ENCODE measurements around the gene LPAR5. TPM values are rescaled to one million over a fixed set of nuclear protein-coding genes. Genes with fewer than 3 reads are reported as not detected.

Gene LPAR5
- total RNA-seq, 1 experiment from 2014 or later: 0.20 TPM

DNA sequence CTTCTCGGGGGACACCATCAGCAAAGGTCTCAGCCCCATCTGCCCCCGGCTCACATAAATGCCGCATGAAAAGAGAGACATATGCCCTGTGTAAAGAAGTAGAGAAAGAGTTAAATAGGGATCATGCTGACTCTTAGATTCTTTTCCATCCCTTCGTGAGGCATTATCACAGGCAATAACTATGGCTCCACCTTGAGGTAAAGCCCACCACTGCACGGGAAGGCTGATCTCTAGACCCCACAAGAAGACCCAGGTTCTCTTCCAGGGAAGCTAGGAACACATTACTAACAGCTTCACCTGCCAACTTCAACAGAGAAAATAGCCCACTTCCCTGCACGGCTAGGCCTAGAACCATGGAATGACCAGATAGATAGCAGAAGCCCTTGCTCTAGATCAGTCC is 53.6 kb downstream of the LPAR5 start:
- Mint-ChIP-seq H3K9me3 (no peaks in the 10 kb centered on the region), H3K27me3 (ENCODE audit: low read depth) (no peaks in the 10 kb centered on the region), H3K27ac (no peak overlapping the region; the same call in 1 of the 2 replicates), H3K4me1 (no peaks in the 10 kb centered on the region), H3K4me3 (no peak overlapping the region), H3K36me3 (peaks cover 72% of the 10 kb centered on the region)
- CTCF ChIA-PET: interaction anchor here (1.2 to 2.4 kb wide), 2 partner anchors 12 to 14 kb away, joined by 5 to 11 read pairs; partner anchors contain the start of gene NOP2
- POLR2A ChIA-PET: interaction anchor here (1.2 kb wide), 1 partner anchor 31 kb away, joined by 3 read pairs; no protein-coding TSS in a partner anchor
- peak; percentile 29 for DNase-seq (ENCODE audit: low spot score)
- TF ChIP-seq, protein P1, sequence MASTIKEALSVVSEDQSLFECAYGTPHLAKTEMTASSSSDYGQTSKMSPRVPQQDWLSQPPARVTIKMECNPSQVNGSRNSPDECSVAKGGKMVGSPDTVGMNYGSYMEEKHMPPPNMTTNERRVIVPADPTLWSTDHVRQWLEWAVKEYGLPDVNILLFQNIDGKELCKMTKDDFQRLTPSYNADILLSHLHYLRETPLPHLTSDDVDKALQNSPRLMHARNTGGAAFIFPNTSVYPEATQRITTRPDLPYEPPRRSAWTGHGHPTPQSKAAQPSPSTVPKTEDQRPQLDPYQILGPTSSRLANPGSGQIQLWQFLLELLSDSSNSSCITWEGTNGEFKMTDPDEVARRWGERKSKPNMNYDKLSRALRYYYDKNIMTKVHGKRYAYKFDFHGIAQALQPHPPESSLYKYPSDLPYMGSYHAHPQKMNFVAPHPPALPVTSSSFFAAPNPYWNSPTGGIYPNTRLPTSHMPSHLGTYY (CRISPR knock-in tag; IDR thresholded peaks at IDR 0.05): no peak
- TF ChIP-seq, protein P2, sequence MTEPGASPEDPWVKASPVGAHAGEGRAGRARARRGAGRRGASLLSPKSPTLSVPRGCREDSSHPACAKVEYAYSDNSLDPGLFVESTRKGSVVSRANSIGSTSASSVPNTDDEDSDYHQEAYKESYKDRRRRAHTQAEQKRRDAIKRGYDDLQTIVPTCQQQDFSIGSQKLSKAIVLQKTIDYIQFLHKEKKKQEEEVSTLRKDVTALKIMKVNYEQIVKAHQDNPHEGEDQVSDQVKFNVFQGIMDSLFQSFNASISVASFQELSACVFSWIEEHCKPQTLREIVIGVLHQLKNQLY (CRISPR knock-in tag; IDR thresholded peaks at IDR 0.05): no peak
- TF ChIP-seq ZNF263 (CRISPR knock-in tag; IDR thresholded peaks at IDR 0.05; ENCODE audit: low read depth): no peak
- TF ChIP-seq, protein P3, sequence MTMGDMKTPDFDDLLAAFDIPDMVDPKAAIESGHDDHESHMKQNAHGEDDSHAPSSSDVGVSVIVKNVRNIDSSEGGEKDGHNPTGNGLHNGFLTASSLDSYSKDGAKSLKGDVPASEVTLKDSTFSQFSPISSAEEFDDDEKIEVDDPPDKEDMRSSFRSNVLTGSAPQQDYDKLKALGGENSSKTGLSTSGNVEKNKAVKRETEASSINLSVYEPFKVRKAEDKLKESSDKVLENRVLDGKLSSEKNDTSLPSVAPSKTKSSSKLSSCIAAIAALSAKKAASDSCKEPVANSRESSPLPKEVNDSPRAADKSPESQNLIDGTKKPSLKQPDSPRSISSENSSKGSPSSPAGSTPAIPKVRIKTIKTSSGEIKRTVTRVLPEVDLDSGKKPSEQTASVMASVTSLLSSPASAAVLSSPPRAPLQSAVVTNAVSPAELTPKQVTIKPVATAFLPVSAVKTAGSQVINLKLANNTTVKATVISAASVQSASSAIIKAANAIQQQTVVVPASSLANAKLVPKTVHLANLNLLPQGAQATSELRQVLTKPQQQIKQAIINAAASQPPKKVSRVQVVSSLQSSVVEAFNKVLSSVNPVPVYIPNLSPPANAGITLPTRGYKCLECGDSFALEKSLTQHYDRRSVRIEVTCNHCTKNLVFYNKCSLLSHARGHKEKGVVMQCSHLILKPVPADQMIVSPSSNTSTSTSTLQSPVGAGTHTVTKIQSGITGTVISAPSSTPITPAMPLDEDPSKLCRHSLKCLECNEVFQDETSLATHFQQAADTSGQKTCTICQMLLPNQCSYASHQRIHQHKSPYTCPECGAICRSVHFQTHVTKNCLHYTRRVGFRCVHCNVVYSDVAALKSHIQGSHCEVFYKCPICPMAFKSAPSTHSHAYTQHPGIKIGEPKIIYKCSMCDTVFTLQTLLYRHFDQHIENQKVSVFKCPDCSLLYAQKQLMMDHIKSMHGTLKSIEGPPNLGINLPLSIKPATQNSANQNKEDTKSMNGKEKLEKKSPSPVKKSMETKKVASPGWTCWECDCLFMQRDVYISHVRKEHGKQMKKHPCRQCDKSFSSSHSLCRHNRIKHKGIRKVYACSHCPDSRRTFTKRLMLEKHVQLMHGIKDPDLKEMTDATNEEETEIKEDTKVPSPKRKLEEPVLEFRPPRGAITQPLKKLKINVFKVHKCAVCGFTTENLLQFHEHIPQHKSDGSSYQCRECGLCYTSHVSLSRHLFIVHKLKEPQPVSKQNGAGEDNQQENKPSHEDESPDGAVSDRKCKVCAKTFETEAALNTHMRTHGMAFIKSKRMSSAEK (CRISPR knock-in tag; IDR thresholded peaks at IDR 0.05; ENCODE audit: borderline replicate concordance): no peak
- TF ChIP-seq, protein P4, sequence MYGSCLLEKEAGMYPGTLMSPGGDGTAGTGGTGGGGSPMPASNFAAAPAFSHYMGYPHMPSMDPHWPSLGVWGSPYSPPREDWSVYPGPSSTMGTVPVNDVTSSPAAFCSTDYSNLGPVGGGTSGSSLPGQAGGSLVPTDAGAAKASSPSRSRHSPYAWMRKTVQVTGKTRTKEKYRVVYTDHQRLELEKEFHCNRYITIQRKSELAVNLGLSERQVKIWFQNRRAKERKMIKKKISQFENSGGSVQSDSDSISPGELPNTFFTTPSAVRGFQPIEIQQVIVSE (CRISPR knock-in tag; IDR thresholded peaks at IDR 0.05; ENCODE audit: borderline replicate concordance): no peak
- TF ChIP-seq SMAD4 (CRISPR knock-in tag; IDR thresholded peaks at IDR 0.05): no peak
- TF ChIP-seq ZNF423 (CRISPR knock-in tag; IDR thresholded peaks at IDR 0.05): no peak
- no peak for TF ChIP-seq TCF7 (CRISPR knock-in tag; IDR thresholded peaks at IDR 0.05; ENCODE audit: low read depth)
- TF ChIP-seq, protein P5, sequence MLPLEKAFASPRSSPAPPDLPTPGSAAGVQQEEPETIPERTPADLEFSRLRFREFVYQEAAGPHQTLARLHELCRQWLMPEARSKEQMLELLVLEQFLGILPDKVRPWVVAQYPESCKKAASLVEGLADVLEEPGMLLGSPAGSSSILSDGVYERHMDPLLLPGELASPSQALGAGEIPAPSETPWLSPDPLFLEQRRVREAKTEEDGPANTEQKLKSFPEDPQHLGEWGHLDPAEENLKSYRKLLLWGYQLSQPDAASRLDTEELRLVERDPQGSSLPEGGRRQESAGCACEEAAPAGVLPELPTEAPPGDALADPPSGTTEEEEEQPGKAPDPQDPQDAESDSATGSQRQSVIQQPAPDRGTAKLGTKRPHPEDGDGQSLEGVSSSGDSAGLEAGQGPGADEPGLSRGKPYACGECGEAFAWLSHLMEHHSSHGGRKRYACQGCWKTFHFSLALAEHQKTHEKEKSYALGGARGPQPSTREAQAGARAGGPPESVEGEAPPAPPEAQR (CRISPR knock-in tag; IDR thresholded peaks at IDR 0.05): no peak
- no peak for TF ChIP-seq GRHL2 (CRISPR knock-in tag; IDR thresholded peaks at IDR 0.05; ENCODE audit: insufficient replicate concordance, severe bottlenecking)
- no peak for TF ChIP-seq SMAD3 (CRISPR knock-in tag; IDR thresholded peaks at IDR 0.05; ENCODE audit: borderline replicate concordance)
- TF ChIP-seq, protein P6, sequence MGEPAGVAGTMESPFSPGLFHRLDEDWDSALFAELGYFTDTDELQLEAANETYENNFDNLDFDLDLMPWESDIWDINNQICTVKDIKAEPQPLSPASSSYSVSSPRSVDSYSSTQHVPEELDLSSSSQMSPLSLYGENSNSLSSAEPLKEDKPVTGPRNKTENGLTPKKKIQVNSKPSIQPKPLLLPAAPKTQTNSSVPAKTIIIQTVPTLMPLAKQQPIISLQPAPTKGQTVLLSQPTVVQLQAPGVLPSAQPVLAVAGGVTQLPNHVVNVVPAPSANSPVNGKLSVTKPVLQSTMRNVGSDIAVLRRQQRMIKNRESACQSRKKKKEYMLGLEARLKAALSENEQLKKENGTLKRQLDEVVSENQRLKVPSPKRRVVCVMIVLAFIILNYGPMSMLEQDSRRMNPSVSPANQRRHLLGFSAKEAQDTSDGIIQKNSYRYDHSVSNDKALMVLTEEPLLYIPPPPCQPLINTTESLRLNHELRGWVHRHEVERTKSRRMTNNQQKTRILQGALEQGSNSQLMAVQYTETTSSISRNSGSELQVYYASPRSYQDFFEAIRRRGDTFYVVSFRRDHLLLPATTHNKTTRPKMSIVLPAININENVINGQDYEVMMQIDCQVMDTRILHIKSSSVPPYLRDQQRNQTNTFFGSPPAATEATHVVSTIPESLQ (CRISPR knock-in tag; IDR thresholded peaks at IDR 0.05): no peak
- TF ChIP-seq, protein P7, sequence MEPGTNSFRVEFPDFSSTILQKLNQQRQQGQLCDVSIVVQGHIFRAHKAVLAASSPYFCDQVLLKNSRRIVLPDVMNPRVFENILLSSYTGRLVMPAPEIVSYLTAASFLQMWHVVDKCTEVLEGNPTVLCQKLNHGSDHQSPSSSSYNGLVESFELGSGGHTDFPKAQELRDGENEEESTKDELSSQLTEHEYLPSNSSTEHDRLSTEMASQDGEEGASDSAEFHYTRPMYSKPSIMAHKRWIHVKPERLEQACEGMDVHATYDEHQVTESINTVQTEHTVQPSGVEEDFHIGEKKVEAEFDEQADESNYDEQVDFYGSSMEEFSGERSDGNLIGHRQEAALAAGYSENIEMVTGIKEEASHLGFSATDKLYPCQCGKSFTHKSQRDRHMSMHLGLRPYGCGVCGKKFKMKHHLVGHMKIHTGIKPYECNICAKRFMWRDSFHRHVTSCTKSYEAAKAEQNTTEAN (CRISPR knock-in tag; IDR thresholded peaks at IDR 0.05): no peak
- TF ChIP-seq IRF2 (CRISPR knock-in tag; IDR thresholded peaks at IDR 0.05; ENCODE audit: borderline replicate concordance, low read depth): no peak
- TF ChIP-seq, protein P8, sequence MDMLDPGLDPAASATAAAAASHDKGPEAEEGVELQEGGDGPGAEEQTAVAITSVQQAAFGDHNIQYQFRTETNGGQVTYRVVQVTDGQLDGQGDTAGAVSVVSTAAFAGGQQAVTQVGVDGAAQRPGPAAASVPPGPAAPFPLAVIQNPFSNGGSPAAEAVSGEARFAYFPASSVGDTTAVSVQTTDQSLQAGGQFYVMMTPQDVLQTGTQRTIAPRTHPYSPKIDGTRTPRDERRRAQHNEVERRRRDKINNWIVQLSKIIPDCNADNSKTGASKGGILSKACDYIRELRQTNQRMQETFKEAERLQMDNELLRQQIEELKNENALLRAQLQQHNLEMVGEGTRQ (CRISPR knock-in tag; IDR thresholded peaks at IDR 0.05): no peak
- no peak for TF ChIP-seq SOX15 (CRISPR knock-in tag; IDR thresholded peaks at IDR 0.05)
- peak; percentile 72 for ATAC-seq

Data from WTC11 (cell line).